Epidermal melanocyte (primary cell): Measurements from ENCODE around the gene GTPBP8.
"Not testable (repeated sequence)": the region's sequence is repeated elsewhere in the genome, so short reads cannot be mapped to it uniquely, and the experiment has no call there.

ENCODE experiments used
- DNase-seq: peaks from one replicate; pipeline ENCODE4 v3.0.0; 2011; ENCODE audit warnings: low spot score; ENCODE audit not compliant: insufficient read length

GTPBP8 gene

GRCh38 chr3:113000691-113001090, 9.9 kb downstream of the GTPBP8 start:
- DNase-seq, result no peak

DNA sequence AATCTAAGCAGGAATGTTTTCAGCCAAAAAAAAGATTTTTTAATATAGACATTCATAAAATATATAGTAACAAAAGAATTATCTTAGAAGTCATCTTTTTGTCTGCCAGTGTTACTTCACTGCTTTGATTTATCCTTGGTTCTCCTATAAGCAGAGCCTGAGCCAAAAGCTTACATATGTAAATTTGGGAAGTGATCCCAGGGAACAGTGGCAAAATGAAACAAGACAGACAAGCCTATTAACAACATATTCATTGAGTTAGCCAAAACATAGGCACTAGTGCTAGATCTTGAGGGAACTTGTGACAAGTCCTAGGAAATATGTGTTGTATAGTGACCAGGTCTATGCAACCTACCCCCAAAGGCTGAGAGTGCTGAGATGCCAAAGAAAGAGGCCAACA, 11.3 kb downstream of the GTPBP8 start:
- no peak for DNase-seq

GRCh38 chr3:113002679-113003078, 11.9 kb downstream of the GTPBP8 start:
- no peak for DNase-seq

- no peak for DNase-seq
Measured at GRCh38 chr3:113005611-113006010, 14.8 kb downstream of the GTPBP8 start.

DNA sequence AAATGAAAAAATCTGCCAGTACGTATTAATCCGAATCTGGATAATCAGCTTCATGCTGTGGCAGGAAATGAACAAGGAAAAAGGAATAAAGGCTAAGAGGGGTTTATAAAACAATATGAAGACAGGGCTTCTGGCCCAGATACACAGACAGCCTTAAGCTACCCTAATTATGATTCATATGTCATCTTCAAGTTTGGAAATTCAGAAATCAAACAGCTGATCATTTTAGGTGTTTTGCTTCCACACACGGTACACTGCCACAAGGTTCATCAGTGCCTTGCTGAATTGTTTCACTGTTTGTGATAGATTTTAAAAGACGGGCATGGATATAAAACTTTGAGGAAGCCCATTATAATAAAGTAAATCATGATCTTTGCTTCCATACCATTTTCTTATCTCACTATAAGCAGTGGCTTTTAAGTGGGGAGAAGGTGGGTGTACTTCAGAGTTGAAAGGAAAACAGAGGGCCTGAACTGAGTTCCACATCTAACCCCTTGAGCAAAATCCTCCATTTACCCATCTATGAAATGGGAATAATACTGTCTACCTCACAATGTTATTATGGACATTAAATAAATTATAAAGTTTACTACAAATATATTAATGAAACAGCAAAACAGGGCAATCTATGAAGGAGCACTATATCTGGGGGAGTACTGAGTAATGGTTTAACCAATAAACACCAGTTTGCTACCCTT, 15.7 kb downstream of the GTPBP8 start:
- no peak for DNase-seq

GRCh38 chr3:113008117-113008516, 17.3 kb downstream of the GTPBP8 start:
- DNase-seq, result no peak

DNA sequence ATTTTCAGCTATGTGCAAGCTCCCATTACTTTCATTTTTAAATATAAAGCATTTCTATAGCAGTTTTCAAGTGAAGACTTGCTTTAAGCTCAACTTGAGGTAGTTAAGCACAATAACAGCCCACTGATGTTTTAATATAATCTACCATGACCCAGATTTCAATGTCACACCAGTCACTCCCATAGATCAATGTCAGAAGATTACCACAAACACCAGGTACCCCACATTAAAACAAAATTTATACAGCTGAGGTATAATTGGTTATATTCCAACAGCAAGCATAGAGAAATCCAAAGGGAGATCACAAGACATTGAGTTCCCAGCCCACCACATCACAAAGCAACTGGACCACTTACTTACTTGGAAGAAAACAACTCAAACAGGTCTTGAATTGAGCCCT, 22.8 kb downstream of the GTPBP8 start:
- no peak for DNase-seq

DNA sequence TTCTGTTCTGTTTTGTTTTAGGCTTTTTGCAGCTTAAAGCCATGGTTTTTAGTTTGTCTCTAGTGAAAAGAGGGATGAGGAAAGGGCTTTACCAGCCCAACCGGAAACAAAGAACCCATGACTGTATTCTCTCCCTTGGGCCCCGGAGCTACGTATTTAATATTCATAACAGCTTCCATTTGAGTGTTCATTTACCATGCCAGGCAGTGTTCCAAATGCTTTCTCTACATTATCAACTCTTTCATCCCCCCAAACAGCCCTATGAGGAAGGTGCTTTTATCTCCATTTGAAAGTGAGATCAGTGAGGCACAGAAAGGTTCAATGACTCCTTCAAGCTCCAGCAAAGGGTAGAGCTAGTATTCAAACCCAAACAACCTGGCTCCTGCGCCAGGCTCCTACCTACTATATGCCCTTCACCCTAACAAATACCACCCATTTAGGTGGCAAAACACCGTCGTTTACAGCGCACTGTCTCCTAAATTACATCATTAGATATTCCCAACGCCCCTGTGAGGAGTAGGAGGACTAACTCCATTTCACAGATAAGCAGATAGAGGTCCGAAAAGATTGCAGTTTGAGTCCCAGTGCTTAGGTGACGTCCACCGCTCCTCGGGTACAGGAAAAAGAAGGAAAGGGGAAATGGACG, 27.9 kb downstream of the GTPBP8 start:
- no peak for DNase-seq

DNA sequence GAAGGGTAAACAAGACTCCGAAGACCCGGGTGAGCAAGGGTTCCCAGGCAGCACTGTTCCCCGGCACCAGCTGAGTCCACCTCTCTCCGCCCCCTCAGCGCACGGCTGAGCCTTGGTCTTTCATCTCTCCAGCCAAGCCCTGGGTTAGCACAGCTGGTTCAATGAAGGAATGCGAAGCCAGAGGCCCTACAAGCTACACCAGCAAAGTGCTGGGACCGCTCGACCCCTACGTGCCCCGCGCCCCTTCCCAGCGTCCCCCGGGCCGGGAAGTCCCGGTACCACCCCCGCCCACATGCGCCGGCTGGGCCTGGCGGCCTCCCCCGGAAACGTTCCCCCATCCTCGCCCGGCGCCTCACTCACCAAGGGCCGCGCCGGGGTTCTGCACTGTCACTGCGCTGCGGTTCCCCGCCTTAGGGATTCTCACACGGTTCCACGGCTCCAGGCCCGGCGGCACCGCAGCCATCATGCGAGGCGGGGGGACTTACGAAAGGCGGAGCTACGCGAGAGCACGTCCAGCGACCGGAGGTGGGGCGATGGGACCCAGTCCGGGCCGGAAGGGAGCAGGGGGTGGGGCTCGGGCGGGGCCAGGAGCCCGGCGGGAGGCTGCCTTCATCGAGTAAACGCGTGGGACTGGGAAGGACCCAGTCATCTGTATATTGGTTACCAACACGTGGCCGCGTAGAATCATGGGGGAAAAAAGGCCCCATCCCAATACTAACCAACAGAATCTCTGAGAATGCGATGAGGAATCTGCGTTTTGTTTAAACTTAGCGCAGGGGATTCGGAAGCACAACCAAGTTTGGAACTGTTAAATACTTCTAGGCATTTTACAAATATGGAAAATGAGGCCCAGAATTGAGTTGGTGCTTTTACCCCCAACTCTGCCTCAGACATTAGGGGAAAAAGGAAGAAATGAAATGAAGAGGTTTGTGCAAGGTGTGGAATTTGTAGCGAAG, 28.7 kb downstream of the GTPBP8 start:
- peak; percentile 86 for DNase-seq

DNA sequence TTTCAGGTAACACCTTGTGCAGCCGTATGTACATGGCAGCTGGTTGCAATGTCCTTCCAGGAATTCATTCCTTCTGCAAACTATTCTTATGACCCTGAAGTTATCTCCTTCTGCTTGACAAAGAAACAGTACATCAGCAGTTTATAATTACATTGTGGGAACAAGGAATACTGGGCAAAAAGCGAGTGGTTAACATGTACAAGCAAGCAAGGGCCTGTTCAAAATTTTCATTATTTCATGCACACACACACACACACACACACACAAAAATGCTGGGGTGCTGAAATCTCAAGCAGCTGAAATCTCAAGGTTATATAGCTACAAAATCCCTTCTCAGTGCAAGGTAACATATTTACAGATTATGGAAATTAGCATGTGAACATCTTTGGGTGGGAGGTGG, 30.7 kb downstream of the GTPBP8 start:
- no peak for DNase-seq

DNA sequence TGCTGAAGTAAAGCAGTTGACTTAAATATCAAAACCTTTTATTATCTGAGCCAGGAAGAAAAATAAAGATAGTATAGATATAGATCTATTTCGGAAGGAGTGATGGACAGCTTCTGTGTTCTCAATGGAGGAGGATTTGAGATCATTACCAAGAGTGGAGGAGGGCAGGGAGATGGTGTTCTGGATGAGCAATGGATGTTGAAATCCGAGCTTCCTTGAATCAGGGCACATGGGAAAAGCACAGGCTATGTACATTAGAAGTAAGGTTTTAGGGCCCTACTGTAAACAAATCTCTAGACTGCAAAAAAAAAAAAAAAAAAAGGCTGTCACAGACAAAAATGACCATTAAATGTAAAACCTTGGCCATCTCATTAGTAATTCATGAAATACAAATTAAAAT, 43.2 kb downstream of the GTPBP8 start:
- no peak for DNase-seq

- peak; percentile 76 for DNase-seq
Measured at GRCh38 chr3:113035387-113035982, 44.7 kb downstream of the GTPBP8 start.

DNA sequence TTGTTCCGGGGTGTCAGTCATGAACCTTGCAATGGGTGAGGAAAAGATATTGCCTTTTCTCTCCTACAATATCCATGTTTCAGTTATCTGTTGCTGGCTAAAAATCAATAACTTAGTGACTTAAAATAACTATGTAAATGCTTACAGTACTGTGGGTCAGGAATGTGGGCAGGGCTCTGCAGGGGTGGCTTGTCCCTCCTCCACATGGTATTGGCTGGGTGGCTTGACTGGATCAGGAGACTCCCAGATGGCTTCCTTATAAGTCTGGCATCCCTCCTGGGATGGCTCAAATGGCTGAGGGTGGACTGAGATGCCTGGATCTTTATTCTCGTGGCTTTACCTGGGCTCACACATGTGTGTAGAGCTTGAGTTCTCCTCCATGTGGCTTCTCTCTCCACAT, 47.5 kb downstream of the GTPBP8 start:
- DNase-seq, result no peak

DNA sequence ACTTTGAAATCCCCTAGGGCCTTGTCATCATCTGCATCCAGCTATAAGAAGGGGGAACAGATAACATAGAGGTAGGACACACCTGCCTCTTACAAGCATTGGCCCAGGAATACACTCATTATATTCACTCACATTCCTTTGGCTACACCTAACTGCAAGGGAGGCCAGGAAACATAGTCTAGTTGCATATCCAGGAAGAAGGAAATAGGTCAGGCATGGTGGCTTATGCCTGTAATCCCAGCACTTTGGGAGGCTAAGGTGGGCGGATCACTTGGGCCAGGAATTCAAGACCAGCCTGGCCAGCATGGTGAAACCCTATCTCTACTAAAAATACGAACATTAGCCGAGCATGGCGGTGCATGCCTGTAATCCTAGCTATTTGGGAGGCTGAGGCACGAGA, 48.8 kb downstream of the GTPBP8 start:
- DNase-seq, result no peak

DNA sequence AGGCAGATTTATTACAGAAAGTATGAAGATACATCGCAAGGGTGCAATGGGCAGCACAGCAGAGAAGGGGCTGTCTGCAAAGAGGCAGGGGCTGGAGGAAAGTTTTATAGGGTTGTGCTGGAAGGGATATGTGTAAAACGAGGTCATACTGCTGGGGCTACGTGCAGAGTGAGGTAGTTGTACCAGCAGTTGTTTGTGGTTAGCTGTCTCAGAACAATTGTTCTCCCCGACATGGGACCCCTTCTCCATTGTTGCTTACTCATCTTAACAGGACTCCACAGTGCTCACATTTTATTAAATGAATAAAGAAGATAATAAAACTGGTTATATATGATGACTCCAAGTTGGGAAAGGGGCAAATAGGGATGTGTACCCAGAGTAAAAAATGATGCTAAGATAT, 49.4 kb downstream of the GTPBP8 start:
- DNase-seq, result no peak

DNA sequence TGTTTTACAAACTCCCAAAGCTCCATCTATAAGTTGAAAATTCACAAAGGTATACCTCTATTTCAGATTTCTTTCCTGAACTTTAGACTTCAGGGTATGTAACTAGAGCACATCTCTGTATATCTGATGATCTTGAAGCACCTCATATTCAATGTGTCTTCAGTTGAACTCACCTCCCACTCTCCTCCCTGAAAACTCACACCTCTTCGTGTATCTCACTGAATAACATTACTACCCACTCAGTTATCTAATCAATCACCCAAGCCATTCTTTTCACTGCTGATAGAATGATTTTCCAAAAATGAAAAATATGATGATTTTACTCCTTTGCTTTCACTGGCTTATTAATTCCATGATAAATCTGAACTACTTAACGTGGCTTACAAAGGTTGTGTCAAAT, 52.9 kb downstream of the GTPBP8 start:
- DNase-seq, result no peak

DNA sequence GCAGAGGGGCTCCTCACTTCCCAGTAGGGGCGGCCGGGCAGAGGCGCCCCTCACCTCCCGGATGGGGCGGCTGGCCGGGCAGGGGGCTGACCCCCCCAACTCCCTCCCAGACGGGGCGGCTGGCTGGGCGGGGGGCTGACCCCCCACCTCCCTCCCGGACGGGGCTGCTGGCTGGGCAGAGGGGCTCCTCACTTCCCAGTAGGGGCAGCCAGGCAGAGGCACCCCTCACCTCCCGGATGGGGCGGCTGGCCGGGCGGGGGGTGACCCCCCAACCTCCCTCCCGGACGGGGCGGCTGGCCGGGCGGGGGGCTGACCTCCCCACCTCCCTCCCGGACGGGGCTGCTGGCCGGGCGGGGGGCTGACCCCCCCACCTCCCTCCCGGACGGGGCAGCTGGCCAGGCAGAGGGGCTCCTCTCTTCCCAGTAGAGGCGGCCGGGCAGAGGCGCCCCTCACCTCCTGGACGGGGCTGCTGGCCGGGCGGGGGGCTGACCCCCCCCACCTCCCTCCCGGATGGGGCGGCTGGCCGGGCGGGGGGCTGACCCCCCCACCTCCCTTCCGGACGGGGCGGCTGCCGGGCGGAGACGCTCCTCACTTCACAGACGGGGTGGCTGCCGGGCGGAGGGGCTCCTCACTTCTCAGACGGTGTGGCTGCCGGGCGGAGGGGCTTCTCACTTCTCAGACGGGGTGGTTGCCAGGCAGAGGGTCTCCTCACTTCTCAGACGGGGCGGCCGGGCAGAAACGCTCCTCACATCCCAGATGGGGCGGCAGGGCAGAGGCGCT, 55.6 kb downstream of the GTPBP8 start:
- not testable (repeated sequence) for DNase-seq

DNA sequence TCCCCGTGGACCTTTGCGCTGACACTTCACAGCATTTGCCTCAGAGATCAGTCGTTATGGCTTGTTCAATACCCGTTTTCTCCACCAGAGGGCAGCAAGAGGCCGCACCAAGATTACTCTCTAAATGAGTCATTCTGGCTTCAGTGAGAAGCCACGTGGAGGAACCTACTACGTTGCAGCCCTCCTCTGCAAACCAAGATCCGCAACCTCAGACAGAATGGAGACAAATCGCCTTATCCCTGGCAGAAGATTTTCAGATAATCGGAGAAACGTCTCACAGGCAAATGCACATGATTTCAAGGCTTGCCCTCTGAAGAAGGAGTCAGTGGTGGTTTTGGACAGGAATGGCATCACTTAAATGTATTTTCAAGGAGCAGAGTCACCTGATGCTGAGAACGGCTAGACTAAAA, 60.5 kb downstream of the GTPBP8 start:
- peak; percentile 88 for DNase-seq
